ENCODE results near the gene PTPRZ1.

- no peak for TF ChIP-seq GABPA (IDR thresholded peaks at IDR 0.05; ENCODE audit: borderline replicate concordance, insufficient read depth, low read length)
- TF ChIP-seq KDM1A (IDR thresholded peaks at IDR 0.05; ENCODE audit: borderline replicate concordance, low read length) = no peak
- TF ChIP-seq EZH2 (IDR thresholded peaks at IDR 0.05; ENCODE audit: low read depth, low read length, severe bottlenecking) = no peak
These were observed 197.9 kb downstream of the PTPRZ1 start for GRCh38 chr7:122070834-122071233.

All from H1 (cell line).